HTR-8/SVneo (cell line): ENCODE data around the gene ITGB2.

ENCODE experiments used
- DNase-seq: peaks from one replicate; pipeline ENCODE4 v3.0.0; 2011; ENCODE audit warnings: low spot score, mixed read lengths; ENCODE audit not compliant: insufficient read length
- FAIRE-seq: peaks from 2 replicates; lab custom pipeline; 2011; peaks lifted over from hg19 to GRCh38; lab: Jason Lieb, UNC

The ITGB2 gene

GRCh38 chr21:44920694-44921604 is at the start of gene ITGB2:
TSS of gene ITGB2 (minus strand) at chr21:44920899. CDS start at chr21:44910782, 10,117 bp downstream.
- FAIRE-seq, result no peak
- no peak for DNase-seq

GRCh38 chr21:44969931-44970755 is 49.4 kb upstream of the ITGB2 start:
- DNase-seq, result peak; percentile 65
- FAIRE-seq, result peak; percentile 94

- DNase-seq (no peak), FAIRE-seq (no peak)
These were observed 48.5 kb upstream of the ITGB2 start for GRCh38 chr21:44969066-44969670.

- no peak for DNase-seq
- no peak for FAIRE-seq
These were observed 46.7 kb upstream of the ITGB2 start for GRCh38 chr21:44967082-44968047.

GRCh38 chr21:44966135-44967081 is 45.7 kb upstream of the ITGB2 start:
- FAIRE-seq (no peak), DNase-seq (no peak)

- DNase-seq (peak; percentile 41), FAIRE-seq (peak; percentile 13)
These were observed 44.7 kb upstream of the ITGB2 start for GRCh38 chr21:44965251-44966022.

GRCh38 chr21:44964381-44964780 is 43.7 kb upstream of the ITGB2 start:
- DNase-seq, result no peak
- FAIRE-seq, result no peak

- peak; percentile 37 for DNase-seq
- peak; percentile 76 for FAIRE-seq
These were observed 41.8 kb upstream of the ITGB2 start for GRCh38 chr21:44962403-44962966.

- DNase-seq (no peak), FAIRE-seq (no peak)
These were observed 39.7 kb upstream of the ITGB2 start for GRCh38 chr21:44960141-44961092.

- FAIRE-seq (no peak), DNase-seq (no peak)
These were observed 38.8 kb upstream of the ITGB2 start for GRCh38 chr21:44959376-44960091.

GRCh38 chr21:44958471-44959191 is 37.9 kb upstream of the ITGB2 start:
- FAIRE-seq (no peak), DNase-seq (no peak)

- no peak for DNase-seq
- FAIRE-seq, result no peak
These were observed 37.3 kb upstream of the ITGB2 start for GRCh38 chr21:44957901-44958451.

GRCh38 chr21:44957047-44957831 is 36.5 kb upstream of the ITGB2 start:
- FAIRE-seq, result no peak

More at GRCh38 chr21:44957047-44957831, 36.5 kb upstream of the ITGB2 start:
- no peak for DNase-seq
